H1 (cell line): ENCODE results near the gene KRT3. TPM values are rescaled to one million over a fixed set of nuclear protein-coding genes. Genes with fewer than 3 reads are reported as not detected.

ENCODE experiments used
- MAX ChIP-seq: IDR thresholded peaks from 2 replicates; pipeline ENCODE4 v1.6.1; 2012; ENCODE audit warnings: inconsistent platforms
- RAD21 ChIP-seq, 2 experiments: IDR thresholded peaks in 1 of 2; conservative IDR thresholded peaks in 1 of 2; 2 replicates each; pipeline ENCODE4 v1.6.1; 2011; ENCODE audit warnings: low read depth in 2 of 2, low read length in 2 of 2, improper control_type of control experiment in 1 of 2, inconsistent platforms in 1 of 2, mild to moderate bottlenecking in 1 of 2, moderate library complexity in 1 of 2
- polyA plus RNA-seq, 7 experiments: library from polyadenylated mRNA; depleted of rRNA in 3 of 7; stranded (reverse) in 5 of 7; unstranded in 2 of 7; fragments of >200 nt in 5 of 7; fragments of 200-250 nt in 2 of 7; gene quantifications; 1 replicate in 5 of 7; 2 replicates in 1 of 7; 4 replicates in 1 of 7; pipeline versions ENCODE4 v1.2.1 to v1.2.3, GENCODE V29; 2011 to 2013; ENCODE audit warnings: missing spikeins in 2 of 7, mixed read lengths in 2 of 7
- total RNA-seq: library from RNA; stranded (reverse); fragmentation: NEBNext Ultra II Directional; extraction: Animal tissue kit (Norgen Biotek cat#: 25700); gene quantifications from 2 replicates; pipeline ENCODE4 v1.2.1, GENCODE V29; 2021

KRT3 gene
- total and polyA plus RNA-seq, 2 of the 8 experiments (the other 6 are each of a cell fraction or from before 2014, with no cell fraction given), result not detected

- TF ChIP-seq MAX (no peak), RAD21 (IDR thresholded peaks at IDR 0.05 in 1 of 2, conservative IDR thresholded peaks at IDR 0.05 in 1 of 2; ENCODE audit: low read depth in 2 of 2, low read length in 2 of 2) (no peak)
Measured at GRCh38 chr12:52769946-52770345, 26.0 kb downstream of the KRT3 start (continued).
